Frontal cortex (tissue), 4 donors: ENCODE data around the gene LDLRAD4. TPM values are rescaled to one million over a fixed set of nuclear protein-coding genes. Genes with fewer than 3 reads are reported as not detected.

ENCODE experiments used
- DNase-seq, 2 donors: peaks; one replicate each; pipeline ENCODE4 v3.0.0; 2012; ENCODE audit warnings: low spot score in 2 of 2
- FAIRE-seq: peaks from 2 replicates; lab custom pipeline; 2012; peaks lifted over from hg19 to GRCh38; lab: Jason Lieb, UNC
- total RNA-seq: library from RNA; depleted of rRNA; stranded (reverse); fragments of >200 nt; gene quantifications from one replicate; pipeline ENCODE4 v1.2.3, GENCODE V29; 2014
- donor health status: control.
- donor health status: control.
- donor health status: control.

Gene LDLRAD4
- total RNA-seq, 1 donor from 2014 or later: 60.7 TPM

DNA sequence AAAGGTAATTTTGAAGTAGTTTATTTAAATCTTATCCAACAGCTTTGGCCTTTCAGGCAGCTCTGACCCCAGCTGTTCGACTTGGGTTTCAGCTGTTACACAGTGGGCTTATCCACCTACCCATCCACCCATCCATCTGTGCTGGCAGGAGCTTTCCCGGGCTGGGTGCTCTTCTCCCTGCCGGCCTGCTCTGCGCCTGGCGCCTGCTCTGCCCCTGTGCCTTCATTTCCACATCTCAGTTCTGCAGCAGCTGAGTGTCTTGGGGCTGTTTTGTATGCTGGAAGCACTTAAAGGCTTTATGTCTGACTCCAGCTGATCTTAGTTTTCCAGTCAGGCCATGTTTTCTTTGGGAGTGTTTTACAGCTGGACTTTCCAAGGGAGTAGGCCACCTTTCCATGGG, 24.2 kb downstream of the LDLRAD4 start:
- FAIRE-seq (no peak), DNase-seq (no peak)

GRCh38 chr18:13243363-13243762, 24.8 kb downstream of the LDLRAD4 start:
- FAIRE-seq: no peak
- DNase-seq: no peak

- FAIRE-seq: no peak
- DNase-seq: no peak
Observed at GRCh38 chr18:13244135-13244534, 25.6 kb downstream of the LDLRAD4 start.

DNA sequence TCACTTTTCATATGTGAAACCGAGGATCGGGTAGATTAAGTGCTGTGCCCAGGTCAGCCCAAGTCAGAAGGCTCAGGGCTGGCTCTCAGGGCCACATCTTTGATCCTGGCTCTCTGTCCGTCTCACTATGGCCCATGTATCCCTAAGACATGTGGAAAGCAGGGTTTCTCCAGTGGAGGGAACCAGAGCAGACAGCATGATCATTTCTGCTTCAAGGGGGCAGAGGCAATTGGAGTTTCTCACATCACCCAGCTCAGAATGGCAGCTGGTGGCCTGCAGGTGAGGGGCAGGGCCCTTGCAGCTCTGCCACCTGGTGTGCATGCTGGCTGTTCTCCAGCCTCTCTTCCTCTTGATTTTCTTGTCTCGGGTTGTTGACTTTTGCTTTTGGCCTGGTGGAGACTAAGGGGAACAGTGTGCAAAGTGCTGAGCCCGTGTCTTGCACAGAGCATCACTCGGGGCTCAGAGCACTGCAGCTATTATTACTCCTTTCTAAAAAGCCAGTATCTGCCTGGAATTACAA, 27.0 kb downstream of the LDLRAD4 start:
- FAIRE-seq (no peak), DNase-seq (no peak)

GRCh38 chr18:13246121-13246520, 27.6 kb downstream of the LDLRAD4 start:
- no peak for FAIRE-seq
- DNase-seq: no peak

- DNase-seq: no peak
- FAIRE-seq: no peak
Observed at GRCh38 chr18:13246591-13246990, 28.0 kb downstream of the LDLRAD4 start.

- DNase-seq: no peak
Observed at GRCh38 chr18:13247506-13247905, 28.9 kb downstream of the LDLRAD4 start.

GRCh38 chr18:13252686-13253410, 34.3 kb downstream of the LDLRAD4 start:
- DNase-seq: no peak
- no peak for FAIRE-seq

More at GRCh38 chr18:13247506-13247905, 28.9 kb downstream of the LDLRAD4 start:
- FAIRE-seq: no peak

GRCh38 chr18:13253786-13254688, 35.5 kb downstream of the LDLRAD4 start:
- DNase-seq (no peak), FAIRE-seq (no peak)

DNA sequence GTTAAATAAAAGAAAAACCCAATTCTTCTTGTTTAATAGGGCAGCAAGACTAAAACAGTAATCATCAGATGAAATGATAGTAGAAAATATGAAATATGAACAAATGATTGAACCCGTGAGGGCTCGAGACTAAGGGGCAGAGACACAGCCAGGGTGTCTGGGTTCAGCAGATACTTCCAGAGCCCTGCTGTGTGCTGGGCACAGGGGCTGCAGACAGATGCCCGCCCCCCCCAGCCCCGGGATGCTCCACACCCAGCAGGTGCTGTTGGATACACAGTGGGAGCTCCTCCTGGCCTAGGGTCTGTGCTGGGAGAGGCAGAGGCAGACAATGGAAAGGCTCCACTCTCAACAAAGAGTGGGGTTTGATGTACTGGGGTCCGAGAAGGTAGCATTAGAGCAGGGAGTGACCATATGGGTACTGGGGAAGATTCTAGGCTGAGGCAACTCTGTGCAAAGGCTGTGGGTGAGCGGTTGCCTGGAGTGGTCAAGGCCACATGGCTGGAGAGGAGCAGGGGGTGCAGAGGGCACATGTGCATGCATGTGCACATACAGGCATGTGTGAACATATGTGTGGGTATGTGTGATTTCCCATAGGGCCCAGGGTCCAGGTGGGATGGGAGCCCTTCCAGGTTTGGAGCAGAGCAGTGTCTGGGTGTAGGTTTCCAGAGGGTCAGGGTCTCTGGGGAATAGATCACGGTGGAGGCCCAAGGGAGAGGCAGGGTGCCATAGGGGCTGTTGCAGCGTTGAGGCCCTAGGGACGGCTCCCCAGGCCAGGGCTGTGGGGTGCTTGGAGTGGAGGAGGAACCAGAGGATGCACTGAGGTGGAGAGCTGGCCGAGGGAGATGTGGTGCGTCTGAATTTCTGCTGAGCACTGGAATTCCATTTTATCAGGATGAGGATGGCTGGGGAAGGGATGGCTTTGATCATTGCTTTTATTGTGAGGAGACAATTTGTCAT, 36.7 kb downstream of the LDLRAD4 start:
- no peak for FAIRE-seq
- DNase-seq: no peak

GRCh38 chr18:13256444-13257305, 38.1 kb downstream of the LDLRAD4 start:
- no peak for DNase-seq
- no peak for FAIRE-seq

DNA sequence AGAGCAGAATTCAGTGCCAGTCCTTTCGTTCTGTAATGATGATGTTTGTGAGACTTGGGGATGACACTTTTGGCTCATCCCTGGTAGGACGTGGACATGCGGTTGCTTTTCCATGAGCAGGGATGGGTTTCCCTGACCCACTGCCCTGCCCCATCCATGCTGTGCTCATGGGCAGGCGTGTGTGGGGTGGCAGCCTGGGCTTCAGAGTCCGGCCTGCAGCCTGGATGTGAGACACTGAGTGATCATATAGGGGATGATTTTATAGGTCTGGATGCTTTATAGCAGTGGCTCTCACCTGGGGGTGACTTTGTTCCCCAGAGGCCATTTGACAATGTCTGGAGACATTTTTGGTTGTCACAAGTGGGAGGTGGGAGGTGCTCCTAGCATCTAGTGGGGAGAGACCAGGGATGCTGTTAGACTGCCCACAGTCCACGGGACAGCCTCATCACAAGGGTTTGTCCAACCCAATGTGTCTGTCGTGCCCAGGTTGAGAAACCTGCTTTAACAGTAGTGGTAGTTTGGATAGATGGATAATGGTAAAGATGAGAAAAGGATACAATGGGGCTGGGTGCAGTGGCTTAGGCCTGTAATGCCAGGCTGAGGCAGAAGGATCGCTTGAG, 38.9 kb downstream of the LDLRAD4 start:
- no peak for DNase-seq
- FAIRE-seq: no peak

DNA sequence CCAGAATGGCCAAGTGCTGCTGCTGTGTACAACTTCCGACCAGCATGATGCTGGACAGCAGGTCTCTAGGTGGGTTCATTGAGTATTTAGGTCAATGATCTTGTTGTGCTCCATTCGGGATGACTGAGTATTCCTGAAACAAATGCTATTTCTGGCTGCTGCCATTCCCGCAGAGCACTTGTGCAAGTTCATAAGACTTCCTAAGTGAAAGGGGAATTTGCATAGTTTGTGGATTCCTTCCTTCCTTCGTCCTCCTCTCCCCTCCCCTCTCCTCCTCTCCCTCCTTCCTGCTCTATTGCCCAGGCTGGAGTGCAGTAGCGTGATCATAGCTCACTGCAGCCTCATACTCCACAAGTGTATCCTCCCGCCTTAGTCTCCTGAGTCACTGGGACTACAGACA, 40.4 kb downstream of the LDLRAD4 start:
- DNase-seq: no peak
- no peak for FAIRE-seq

- DNase-seq (no peak), FAIRE-seq (no peak)
Observed at GRCh38 chr18:13259701-13260100, 41.1 kb downstream of the LDLRAD4 start.

DNA sequence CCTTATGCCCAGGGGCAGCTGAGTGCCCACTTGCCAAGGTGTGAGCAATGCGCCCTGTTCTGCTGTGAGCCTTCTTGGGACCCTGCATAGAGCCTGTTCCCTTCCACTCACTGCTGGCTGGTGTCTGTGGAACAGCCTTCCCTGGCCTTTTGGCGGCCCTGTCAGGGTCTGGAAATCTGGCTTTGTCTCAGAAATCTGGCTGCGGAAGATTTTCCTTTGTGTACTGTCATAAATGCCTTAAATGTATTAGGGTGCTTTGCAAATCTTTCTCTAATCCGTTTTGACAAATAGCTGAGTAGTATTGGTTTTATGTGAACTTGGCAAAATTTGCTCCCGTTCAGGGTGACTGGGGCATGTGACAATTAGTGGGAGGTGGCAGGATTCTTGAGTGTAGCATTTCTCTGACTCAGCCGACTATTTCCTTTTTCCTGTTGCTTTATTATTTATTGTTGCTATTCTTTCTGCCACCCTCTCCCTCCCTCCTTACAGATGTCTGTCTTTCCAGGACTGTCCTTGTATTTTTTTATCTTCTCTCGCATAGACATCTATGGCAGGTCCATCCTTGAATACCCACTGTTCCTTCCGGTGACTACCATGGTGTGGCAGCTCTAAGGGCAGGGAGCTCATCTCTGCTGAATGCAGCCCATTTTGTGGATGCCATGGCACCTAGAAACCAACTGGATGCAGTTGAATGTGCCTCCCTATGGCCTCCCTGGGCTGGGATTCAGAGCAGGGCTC, 41.8 kb downstream of the LDLRAD4 start:
- DNase-seq (no peak), FAIRE-seq (no peak)

GRCh38 chr18:13260935-13261640, 42.5 kb downstream of the LDLRAD4 start:
- no peak for FAIRE-seq

DNA sequence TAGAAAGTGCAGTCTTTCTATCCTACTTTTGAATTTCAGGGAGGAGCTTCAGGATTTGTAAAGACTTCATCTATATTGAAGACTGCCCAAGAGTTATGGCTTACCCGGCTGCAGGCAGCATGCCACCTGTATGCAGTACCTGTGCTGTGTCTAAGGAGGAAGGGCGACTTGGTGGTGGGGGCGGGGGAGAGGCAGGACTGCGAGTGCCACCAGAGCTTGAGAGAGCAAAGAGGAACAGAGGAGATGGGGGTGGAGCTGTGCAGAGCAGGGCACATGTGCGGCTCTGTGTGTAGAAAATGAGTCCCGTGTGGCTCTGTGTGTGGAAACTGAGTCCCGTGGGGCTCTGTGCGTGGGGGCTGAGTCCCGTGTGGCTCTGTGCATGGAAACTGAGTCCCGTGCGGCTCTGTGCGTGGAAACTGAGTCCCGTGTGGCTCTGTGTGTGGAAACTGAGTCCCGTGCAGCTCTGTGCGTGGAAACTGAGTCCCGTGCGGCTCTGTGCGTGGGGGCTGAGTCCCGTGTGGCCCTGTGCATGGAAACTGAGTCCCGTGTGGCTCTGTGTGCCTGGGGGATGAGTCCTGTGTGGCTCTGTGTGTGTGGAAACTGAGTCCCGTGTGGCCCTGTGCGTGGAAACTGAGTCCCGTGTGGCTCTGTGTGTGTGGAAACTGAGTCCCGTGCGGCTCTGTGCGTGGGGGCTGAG, 43.2 kb downstream of the LDLRAD4 start:
- FAIRE-seq (no peak), DNase-seq (no peak)

More at GRCh38 chr18:13260935-13261640, 42.5 kb downstream of the LDLRAD4 start:
- no peak for DNase-seq
